ENCODE measurements around the gene SNTB2. TPM values are rescaled to one million over a fixed set of nuclear protein-coding genes. Genes with fewer than 3 reads are reported as not detected.
A peak's percentile ranks its signal among the peaks of the same experiment; 100 is the strongest.

SNTB2 gene
- total RNA-seq, 1 experiment from 2014 or later = 20.2 TPM

DNA sequence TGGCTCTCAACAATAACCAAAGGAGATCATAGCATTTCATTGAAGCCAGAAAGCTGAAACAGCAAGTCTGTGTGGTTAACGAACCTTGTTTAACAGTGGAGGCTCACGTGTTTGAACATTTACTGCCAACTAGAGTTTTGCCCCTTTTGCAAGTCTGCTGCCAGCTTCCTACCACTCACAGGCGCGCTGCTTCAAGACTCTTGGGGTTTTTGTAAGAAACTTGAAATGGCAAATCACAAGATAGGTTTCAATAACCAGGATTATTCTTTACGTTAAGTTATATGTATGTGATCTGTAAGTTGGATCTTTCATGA, 1.2 kb downstream of the SNTB2 start:
- Histone ChIP-seq H2BK15ac (ENCODE audit: low read depth, low read length) (no peak overlapping the region), H2BK12ac (ENCODE audit: insufficient read length, low read depth, low read length) (no peak overlapping the region), H3K18ac (ENCODE audit: insufficient read length, low read depth, low read length) (no peak overlapping the region), H2AK5ac (ENCODE audit: insufficient read length, low read length) (no peak overlapping the region), H3K9me3 (ENCODE audit: control insufficient read depth, low read depth, low read length) (no peaks in the 10 kb centered on the region), H3K4ac (ENCODE audit: low read depth, low read length) (no peak overlapping the region), H2AFZ (ENCODE audit: low read length) (no peak overlapping the region), H3K4me2 (ENCODE audit: insufficient read depth, insufficient read length, low read length) (peak overlapping the region; percentile 100), H3K27me3 (ENCODE audit: insufficient read depth, low read length) (no peaks in the 10 kb centered on the region), H3K14ac (ENCODE audit: insufficient read depth, low read length) (peak overlapping the region; percentile 72; the same call in 1 of the 2 replicates), H3K23me2 (ENCODE audit: insufficient read length, low read depth, low read length, poor library complexity, severe bottlenecking) (peaks cover 12% of the 10 kb centered on the region), H3K9ac (ENCODE audit: extremely low read depth, insufficient read length, low read length) (peak overlapping the region; percentile 87), H3K23ac (ENCODE audit: insufficient read length, low read depth, low read length) (no peak overlapping the region), H3K79me1 (ENCODE audit: insufficient read depth, low read depth, low read length, poor library complexity, severe bottlenecking) (peaks cover 3% of the 10 kb centered on the region), H2BK20ac (ENCODE audit: low read depth, low read length, poor library complexity, severe bottlenecking) (no peak overlapping the region), H3K79me2 (ENCODE audit: insufficient read depth, low read length) (peaks cover 2% of the 10 kb centered on the region; the same call in 1 of the 2 replicates), H3K4me1 (ENCODE audit: insufficient read depth, low read length) (no peaks in the 10 kb centered on the region; the same call in 1 of the 2 replicates), H2BK5ac (ENCODE audit: insufficient read length, low read length) (no peak overlapping the region), H3T11ph (ENCODE audit: low read length) (no peak overlapping the region), H3K27ac (ENCODE audit: insufficient read length, low read depth, low read length) (no peak overlapping the region), H4K5ac (ENCODE audit: insufficient read length, low read depth, low read length) (no peak overlapping the region), H4K20me1 (ENCODE audit: control insufficient read depth, insufficient read depth, insufficient read length) (no peaks in the 10 kb centered on the region), H4K8ac (replicated peaks; ENCODE audit: insufficient read length, low read depth, low read length) (no peak overlapping the region), H4K91ac (ENCODE audit: insufficient read length, low read depth, low read length) (no peak overlapping the region), H3K56ac (ENCODE audit: insufficient read length, low read depth, low read length) (no peak overlapping the region), H2BK120ac (ENCODE audit: low read depth, low read length, poor library complexity, severe bottlenecking) (no peak overlapping the region)
- Mint-ChIP-seq H3K4me3 (peak overlapping the region; percentile 87 to 89), H3K27ac (peak overlapping the region in 1 of 3 experiments; percentile 91; a peak in 3 of 7 replicates), H3K27me3 (ENCODE audit: low read depth) (no peaks in the 10 kb centered on the region), H3K36me3 (ENCODE audit: insufficient read depth in 1 of 3, low read depth in 3 of 3) (peaks cover 2 to 6% (median 5%) of the 10 kb centered on the region in 3 experiments; a peak in 6 of 7 replicates), H3K4me1 (peaks cover 18 to 25% of the 10 kb centered on the region in 2 experiments), H3K9me3 (no peaks in the 10 kb centered on the region)
- TF ChIP-seq, protein P1, sequence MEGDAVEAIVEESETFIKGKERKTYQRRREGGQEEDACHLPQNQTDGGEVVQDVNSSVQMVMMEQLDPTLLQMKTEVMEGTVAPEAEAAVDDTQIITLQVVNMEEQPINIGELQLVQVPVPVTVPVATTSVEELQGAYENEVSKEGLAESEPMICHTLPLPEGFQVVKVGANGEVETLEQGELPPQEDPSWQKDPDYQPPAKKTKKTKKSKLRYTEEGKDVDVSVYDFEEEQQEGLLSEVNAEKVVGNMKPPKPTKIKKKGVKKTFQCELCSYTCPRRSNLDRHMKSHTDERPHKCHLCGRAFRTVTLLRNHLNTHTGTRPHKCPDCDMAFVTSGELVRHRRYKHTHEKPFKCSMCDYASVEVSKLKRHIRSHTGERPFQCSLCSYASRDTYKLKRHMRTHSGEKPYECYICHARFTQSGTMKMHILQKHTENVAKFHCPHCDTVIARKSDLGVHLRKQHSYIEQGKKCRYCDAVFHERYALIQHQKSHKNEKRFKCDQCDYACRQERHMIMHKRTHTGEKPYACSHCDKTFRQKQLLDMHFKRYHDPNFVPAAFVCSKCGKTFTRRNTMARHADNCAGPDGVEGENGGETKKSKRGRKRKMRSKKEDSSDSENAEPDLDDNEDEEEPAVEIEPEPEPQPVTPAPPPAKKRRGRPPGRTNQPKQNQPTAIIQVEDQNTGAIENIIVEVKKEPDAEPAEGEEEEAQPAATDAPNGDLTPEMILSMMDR (conservative IDR thresholded peaks at IDR 0.05) = no peak
- whole genome bisulfite sequencing (ENCODE audit: extremely low coverage, insufficient read length, low lambda C conversion rate) = no CpG with 5 or more reads among the region's 5 CpGs
- no peak for DNase-seq
